Measurements from ENCODE around the gene PDE3A.

DNA sequence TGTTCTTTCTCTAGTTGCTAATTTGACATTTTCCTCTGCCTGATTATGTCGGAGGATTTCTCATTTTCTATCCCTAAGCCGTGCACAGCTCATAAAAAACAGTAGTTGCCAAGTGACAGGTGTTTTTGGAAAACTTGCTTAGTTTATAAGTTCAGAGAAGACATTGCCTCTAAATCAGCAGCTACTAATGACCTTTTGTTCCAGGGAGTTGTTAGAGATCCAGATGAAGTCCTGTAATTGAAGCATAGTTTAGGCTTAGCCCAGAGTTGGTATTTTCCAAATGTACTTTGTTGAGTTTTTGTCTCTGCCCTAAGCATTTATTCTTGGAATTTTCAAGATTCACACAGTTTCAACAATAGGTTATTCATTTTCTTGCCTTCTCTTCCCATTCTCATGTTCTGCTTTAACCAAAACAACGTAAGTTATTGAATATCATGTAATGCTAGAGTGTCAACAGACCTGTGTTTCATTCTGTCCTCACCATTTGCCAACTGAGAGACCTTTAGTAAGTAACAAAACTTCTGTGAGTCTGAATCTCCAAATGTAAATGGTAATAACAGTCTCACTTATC, 216.8 kb downstream of the PDE3A start:
- TF ChIP-seq, protein P1, sequence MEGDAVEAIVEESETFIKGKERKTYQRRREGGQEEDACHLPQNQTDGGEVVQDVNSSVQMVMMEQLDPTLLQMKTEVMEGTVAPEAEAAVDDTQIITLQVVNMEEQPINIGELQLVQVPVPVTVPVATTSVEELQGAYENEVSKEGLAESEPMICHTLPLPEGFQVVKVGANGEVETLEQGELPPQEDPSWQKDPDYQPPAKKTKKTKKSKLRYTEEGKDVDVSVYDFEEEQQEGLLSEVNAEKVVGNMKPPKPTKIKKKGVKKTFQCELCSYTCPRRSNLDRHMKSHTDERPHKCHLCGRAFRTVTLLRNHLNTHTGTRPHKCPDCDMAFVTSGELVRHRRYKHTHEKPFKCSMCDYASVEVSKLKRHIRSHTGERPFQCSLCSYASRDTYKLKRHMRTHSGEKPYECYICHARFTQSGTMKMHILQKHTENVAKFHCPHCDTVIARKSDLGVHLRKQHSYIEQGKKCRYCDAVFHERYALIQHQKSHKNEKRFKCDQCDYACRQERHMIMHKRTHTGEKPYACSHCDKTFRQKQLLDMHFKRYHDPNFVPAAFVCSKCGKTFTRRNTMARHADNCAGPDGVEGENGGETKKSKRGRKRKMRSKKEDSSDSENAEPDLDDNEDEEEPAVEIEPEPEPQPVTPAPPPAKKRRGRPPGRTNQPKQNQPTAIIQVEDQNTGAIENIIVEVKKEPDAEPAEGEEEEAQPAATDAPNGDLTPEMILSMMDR (conservative IDR thresholded peaks at IDR 0.05; ENCODE audit: low read depth, low read length), result no peak
- TF ChIP-seq EZH2 (IDR thresholded peaks at IDR 0.05; ENCODE audit: low read length, unreplicated experiment) (no peak), EZH2phosphoT487 (IDR thresholded peaks at IDR 0.05; ENCODE audit: borderline replicate concordance, low read length) (no peak)

Measured in PC-3 (cell line).